Stimulated activated CD4-positive, alpha-beta T cell treated with anti-CD3 and anti-CD28 coated beads, Interleukin-1b, Interleukin-23, amount 100 ng/mL, for 24 hours (primary cell): ENCODE results near the gene LAMA5.

Experiments used
- DNase-seq, 4 experiments: peaks; one replicate each; pipeline ENCODE4 v3.0.0-alpha.2; 2020; ENCODE audit warnings: low read depth in 4 of 4, low spot score in 1 of 4

Gene LAMA5

GRCh38 chr20:62317167-62317655, 49.9 kb downstream of the LAMA5 start:
- DNase-seq = no peak

- DNase-seq = no peak
These were observed 50.6 kb downstream of the LAMA5 start for GRCh38 chr20:62316331-62317166.

GRCh38 chr20:62315773-62316172, 51.3 kb downstream of the LAMA5 start:
- no peak for DNase-seq

- DNase-seq = no peak
These were observed 52.3 kb downstream of the LAMA5 start for GRCh38 chr20:62314711-62315302.

DNA sequence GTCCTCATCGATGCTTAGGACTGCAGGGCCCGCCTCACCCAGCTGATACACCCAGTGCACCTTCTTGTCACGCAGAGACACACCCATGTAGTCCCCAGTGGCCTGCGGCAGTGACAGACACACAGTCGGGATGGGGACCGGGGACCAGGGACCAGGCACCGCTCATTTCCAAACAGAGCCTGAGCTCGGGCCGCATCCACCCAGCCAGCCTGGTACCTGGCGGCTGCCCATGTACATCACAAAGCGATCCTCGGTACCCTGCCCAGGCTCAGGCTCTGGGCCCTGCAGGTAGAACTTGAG, 52.8 kb downstream of the LAMA5 start:
- DNase-seq = no peak

- no peak for DNase-seq
These were observed 53.4 kb downstream of the LAMA5 start for GRCh38 chr20:62313460-62314338.

- DNase-seq = no peak
These were observed 54.1 kb downstream of the LAMA5 start for GRCh38 chr20:62313021-62313420.

DNA sequence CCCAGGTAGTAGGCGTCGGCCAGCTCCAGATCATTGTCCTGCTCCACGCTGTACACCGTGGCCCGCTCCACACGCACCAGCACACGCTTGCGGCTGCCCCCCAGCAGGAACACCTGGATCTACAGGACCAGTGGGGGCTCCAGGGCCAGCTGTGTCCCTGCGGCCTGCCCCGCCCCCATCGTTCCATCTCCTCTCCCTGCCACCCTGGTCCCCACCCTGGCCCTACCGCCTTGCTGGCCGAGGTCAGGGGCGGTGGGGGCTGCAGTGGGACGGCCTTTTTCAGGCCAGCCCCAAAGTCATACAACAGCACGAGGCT, 54.5 kb downstream of the LAMA5 start:
- DNase-seq = no peak

GRCh38 chr20:62311832-62312661, 55.1 kb downstream of the LAMA5 start:
- DNase-seq = no peak

DNA sequence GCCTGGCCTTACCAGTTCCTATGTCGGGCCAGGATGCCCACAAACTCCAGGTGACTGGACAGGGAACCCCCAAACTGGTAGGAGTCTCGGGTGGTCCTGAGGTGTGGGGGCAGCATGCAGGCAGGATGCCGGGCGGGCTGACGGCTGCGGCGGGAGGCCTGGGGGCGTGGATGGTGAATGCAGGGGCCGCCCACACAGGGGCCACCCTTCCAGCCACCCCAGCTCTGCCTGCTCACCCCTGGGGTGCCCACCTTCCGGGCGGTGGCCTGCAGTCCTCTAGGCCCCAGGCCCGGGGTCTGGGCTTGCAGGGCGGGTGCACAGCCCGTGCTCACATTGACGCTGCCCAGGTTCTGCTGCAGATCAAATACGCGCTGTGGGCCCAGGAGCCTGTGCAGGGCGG, 56.0 kb downstream of the LAMA5 start:
- no peak for DNase-seq

GRCh38 chr20:62310757-62311121, 56.4 kb downstream of the LAMA5 start:
- DNase-seq = no peak

GRCh38 chr20:62309947-62310756, 57.0 kb downstream of the LAMA5 start:
- DNase-seq = no peak

DNA sequence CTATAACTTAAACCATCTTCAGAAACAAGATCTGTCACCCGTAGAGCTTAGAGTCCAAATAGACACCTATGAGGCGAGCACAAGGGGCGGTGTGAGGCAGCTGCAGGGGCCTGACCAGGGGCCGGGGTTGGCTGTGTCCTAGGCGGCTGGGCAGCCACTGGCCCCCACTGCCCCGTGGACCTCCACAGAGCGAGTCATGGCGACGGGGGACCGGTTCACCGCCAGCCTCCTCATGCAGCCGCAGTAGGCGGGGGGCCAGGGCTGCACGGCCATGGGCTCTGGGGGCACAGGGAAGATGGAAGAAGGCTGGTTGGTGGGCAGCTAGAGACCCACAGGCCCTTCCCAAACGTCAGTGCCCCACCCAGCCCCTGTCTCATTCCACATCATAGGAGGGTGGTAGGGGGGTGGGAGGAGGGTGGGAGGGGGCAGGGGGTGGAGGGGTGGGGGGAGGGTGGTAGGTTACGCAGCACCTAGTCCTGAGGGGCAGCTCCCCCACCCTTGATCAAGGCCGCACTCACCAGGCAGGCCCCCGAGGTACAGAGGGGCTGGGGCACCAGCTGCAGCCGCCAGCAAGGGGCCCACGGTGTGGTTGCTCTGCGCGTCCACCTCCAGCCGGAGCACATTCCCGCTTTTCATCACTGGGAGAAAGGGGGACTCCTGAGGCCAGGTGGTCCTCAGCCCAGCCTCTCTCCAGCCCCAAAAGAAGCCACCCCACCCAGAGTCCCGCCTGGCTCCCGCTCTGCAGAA, 57.7 kb downstream of the LAMA5 start:
- DNase-seq = no peak

DNA sequence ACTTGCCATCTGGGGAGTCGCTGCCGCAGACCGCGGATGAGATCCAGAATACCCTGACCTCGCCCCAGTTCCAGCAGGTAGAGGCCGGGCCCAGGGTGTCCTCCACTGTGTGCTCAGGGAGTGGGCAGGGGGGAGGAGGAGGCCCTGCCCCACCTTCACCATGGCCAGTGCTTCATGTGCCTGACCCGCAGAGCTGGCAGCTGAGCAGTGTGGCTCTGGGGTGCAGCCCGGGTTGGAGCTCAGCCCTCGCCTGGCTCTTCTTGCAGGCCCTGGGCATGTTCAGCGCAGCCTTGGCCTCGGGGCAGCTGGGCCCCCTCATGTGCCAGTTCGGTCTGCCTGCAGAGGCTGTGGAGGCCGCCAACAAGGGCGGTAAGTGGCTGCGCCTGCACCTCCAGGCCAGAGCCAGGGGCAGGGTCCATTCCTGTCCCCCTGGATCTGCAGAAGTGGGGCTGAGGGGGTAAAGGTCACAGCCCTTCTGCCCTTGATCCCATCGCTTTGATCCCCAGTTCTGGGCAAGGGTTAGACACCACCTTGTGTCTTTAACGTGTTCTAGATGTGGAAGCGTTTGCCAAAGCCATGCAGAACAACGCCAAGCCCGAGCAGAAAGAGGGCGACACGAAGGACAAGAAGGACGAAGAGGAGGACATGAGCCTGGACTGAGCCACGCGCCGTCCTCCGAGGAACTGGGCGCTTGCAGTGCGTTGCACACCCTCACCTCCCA, 58.9 kb downstream of the LAMA5 start:
- no peak for DNase-seq

- DNase-seq = no peak
These were observed 59.6 kb downstream of the LAMA5 start for GRCh38 chr20:62307226-62308101.

GRCh38 chr20:62306414-62307187, 60.5 kb downstream of the LAMA5 start:
- no peak for DNase-seq

DNA sequence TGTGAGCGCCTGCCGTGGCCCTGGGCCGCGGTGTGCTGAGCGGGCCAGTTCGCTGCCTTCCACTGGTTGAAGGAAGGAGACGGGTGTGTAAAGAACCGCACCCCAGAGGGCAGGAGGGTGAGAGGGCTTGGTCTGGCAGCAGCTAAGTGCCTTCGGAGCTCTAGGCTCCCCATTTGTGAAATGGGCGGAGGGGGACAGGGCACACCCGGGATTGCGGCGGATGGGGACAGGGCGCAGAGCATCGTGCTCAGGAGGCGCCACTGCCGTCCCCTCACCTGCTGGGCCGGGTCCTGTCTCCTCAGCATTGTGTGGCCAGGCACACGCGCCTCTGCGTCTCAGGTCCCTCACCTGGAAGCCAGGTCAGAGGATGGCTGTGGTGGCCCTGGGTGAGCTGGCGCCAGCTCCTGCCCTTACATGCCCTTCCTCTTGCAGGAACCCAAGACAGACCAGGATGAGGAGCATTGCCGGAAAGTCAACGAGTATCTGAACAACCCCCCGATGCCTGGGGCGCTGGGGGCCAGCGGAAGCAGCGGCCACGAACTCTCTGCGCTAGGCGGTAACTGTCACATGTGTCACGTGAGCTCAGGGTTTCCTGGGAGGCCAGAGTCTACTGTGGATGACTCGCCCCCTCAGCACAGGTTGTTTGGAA, 61.2 kb downstream of the LAMA5 start:
- DNase-seq = no peak
